H9 (cell line): Measurements from ENCODE around the gene FNIP1. TPM values are rescaled to one million over a fixed set of nuclear protein-coding genes. Genes with fewer than 3 reads are reported as not detected.

Experiments used
- DNase-seq: peaks from one replicate; pipeline ENCODE4 v3.0.0-alpha.2; 2017
- H2AFZ ChIP-seq: one replicate; pipeline ENCODE4 v1.6.1; 2013; ENCODE audit warnings: mild to moderate bottlenecking, low read length, control low read depth, moderate library complexity
- H2AK5ac ChIP-seq: 2 replicates; pipeline ENCODE4 v1.6.1; 2013; ENCODE audit warnings: low read length, control low read depth, mixed read lengths; ENCODE audit not compliant: insufficient read length
- H2BK120ac ChIP-seq: one replicate; pipeline ENCODE4 v1.6.1; 2013; ENCODE audit warnings: low read depth, mild to moderate bottlenecking, low read length, control low read depth, inconsistent platforms; ENCODE audit not compliant: poor library complexity, severe bottlenecking
- H2BK12ac ChIP-seq: 2 replicates; pipeline ENCODE4 v1.6.1; 2013; ENCODE audit warnings: low read length, control low read depth, mixed read lengths, low read depth; ENCODE audit not compliant: insufficient read length
- H2BK15ac ChIP-seq: 2 replicates; pipeline ENCODE4 v1.6.1; 2013; ENCODE audit warnings: low read depth, low read length, control low read depth
- H2BK20ac ChIP-seq: one replicate; pipeline ENCODE4 v1.6.1; 2013; ENCODE audit warnings: low read depth, mild to moderate bottlenecking, low read length, control low read depth, inconsistent platforms; ENCODE audit not compliant: poor library complexity, severe bottlenecking
- H2BK5ac ChIP-seq: 2 replicates; pipeline ENCODE4 v1.6.1; 2013; ENCODE audit warnings: low read length, control low read depth, mixed read lengths; ENCODE audit not compliant: insufficient read length
- H3K14ac ChIP-seq: 2 replicates; pipeline ENCODE4 v1.6.1; 2013; ENCODE audit warnings: low read length, control low read depth; ENCODE audit not compliant: insufficient read depth
- H3K18ac ChIP-seq: 2 replicates; pipeline ENCODE4 v1.6.1; 2013; ENCODE audit warnings: low read depth, mild to moderate bottlenecking, mixed read lengths, low read length, control low read depth; ENCODE audit not compliant: insufficient read length
- H3K23ac ChIP-seq: 2 replicates; pipeline ENCODE4 v1.6.1; 2013; ENCODE audit warnings: low read length, control low read depth, mixed read lengths, low read depth; ENCODE audit not compliant: insufficient read length
- H3K23me2 ChIP-seq: 2 replicates; pipeline ENCODE4 v1.6.1; 2013; ENCODE audit warnings: low read depth, mild to moderate bottlenecking, mixed read lengths, low read length, control low read depth; ENCODE audit not compliant: insufficient read length, poor library complexity, severe bottlenecking
- H3K27ac ChIP-seq: 2 replicates; pipeline ENCODE4 v1.5.1; 2013; ENCODE audit warnings: low read length, control low read depth, mixed read lengths, low read depth; ENCODE audit not compliant: insufficient read length
- H3K27me3 ChIP-seq: 2 replicates; pipeline ENCODE4 v1.6.1; 2013; ENCODE audit warnings: low read length, control low read depth, inconsistent platforms; ENCODE audit not compliant: insufficient read depth
- H3K4ac ChIP-seq: 2 replicates; pipeline ENCODE4 v1.6.1; 2013; ENCODE audit warnings: low read depth, mild to moderate bottlenecking, control low read depth, inconsistent platforms, low read length, moderate library complexity
- H3K4me1 ChIP-seq: 2 replicates; pipeline ENCODE4 v1.6.1; 2013; ENCODE audit warnings: low read length, control low read depth, inconsistent platforms; ENCODE audit not compliant: insufficient read depth
- H3K4me2 ChIP-seq: 2 replicates; pipeline ENCODE4 v1.6.1; 2013; ENCODE audit warnings: low read length, control low read depth, mixed read lengths; ENCODE audit not compliant: insufficient read length, insufficient read depth
- H3K56ac ChIP-seq: 2 replicates; pipeline ENCODE4 v1.6.1; 2013; ENCODE audit warnings: low read depth, mild to moderate bottlenecking, mixed read lengths, low read length, control low read depth; ENCODE audit not compliant: insufficient read length
- H3K79me1 ChIP-seq: 2 replicates; pipeline ENCODE4 v1.6.1; 2013; ENCODE audit warnings: low read depth, mild to moderate bottlenecking, moderate library complexity, low read length, control low read depth, inconsistent platforms; ENCODE audit not compliant: insufficient read depth, poor library complexity, severe bottlenecking
- H3K79me2 ChIP-seq: 2 replicates; pipeline ENCODE4 v1.6.1; 2013; ENCODE audit warnings: low read length, control low read depth, inconsistent platforms; ENCODE audit not compliant: insufficient read depth
- H3K9ac ChIP-seq: 2 replicates; pipeline ENCODE4 v1.6.1; 2013; ENCODE audit warnings: low read length, control low read depth, mixed read lengths; ENCODE audit not compliant: insufficient read length; ENCODE audit errors: extremely low read depth
- H3K9me3 ChIP-seq: one replicate; pipeline ENCODE4 v1.6.1; 2013; ENCODE audit warnings: low read depth, low read length, inconsistent platforms; ENCODE audit not compliant: control insufficient read depth
- H3T11ph ChIP-seq: one replicate; pipeline ENCODE4 v1.6.1; 2013; ENCODE audit warnings: mild to moderate bottlenecking, low read length, control low read depth, inconsistent platforms
- H4K20me1 ChIP-seq: one replicate; pipeline ENCODE4 v1.6.1; 2013; ENCODE audit not compliant: control insufficient read depth, insufficient read length, insufficient read depth
- H4K5ac ChIP-seq: 2 replicates; pipeline ENCODE4 v1.6.1; 2013; ENCODE audit warnings: low read depth, mild to moderate bottlenecking, mixed read lengths, low read length, control low read depth; ENCODE audit not compliant: insufficient read length
- H4K8ac ChIP-seq: replicated peaks from 2 replicates; pipeline ENCODE4 v1.6.1; 2013; ENCODE audit warnings: low read length, control low read depth, mixed read lengths, low read depth; ENCODE audit not compliant: insufficient read length
- H4K91ac ChIP-seq: 2 replicates; pipeline ENCODE4 v1.6.1; 2013; ENCODE audit warnings: low read depth, mild to moderate bottlenecking, moderate library complexity, mixed read lengths, low read length, control low read depth; ENCODE audit not compliant: insufficient read length
- H3K27ac Mint-ChIP-seq, 3 experiments: 2 replicates in 2 of 3; 3 replicates in 1 of 3; pipeline ENCODE4 v1.8.0; 2020 to 2021; ENCODE audit warnings: mixed read lengths in 3 of 3, mild to moderate bottlenecking in 1 of 3, moderate library complexity in 1 of 3
- H3K27me3 Mint-ChIP-seq: 2 replicates; pipeline ENCODE4 v1.8.0; 2021; ENCODE audit warnings: low read depth, mild to moderate bottlenecking, moderate library complexity, mixed read lengths
- H3K36me3 Mint-ChIP-seq, 3 experiments: 2 replicates in 2 of 3; 3 replicates in 1 of 3; pipeline ENCODE4 v1.8.0; 2020 to 2021; ENCODE audit warnings: low read depth in 3 of 3, mixed read lengths in 3 of 3; ENCODE audit not compliant: insufficient read depth in 1 of 3
- H3K4me1 Mint-ChIP-seq, 2 experiments: 2 replicates each; pipeline ENCODE4 v1.8.0; 2020; ENCODE audit warnings: mixed read lengths in 2 of 2
- H3K4me3 Mint-ChIP-seq, 2 experiments: 2 replicates in 1 of 2; 3 replicates in 1 of 2; pipeline ENCODE4 v1.8.0; 2020 to 2021; ENCODE audit warnings: mild to moderate bottlenecking in 2 of 2, mixed read lengths in 2 of 2, moderate library complexity in 1 of 2
- H3K9me3 Mint-ChIP-seq, 2 experiments: 2 replicates in 1 of 2; 3 replicates in 1 of 2; pipeline ENCODE4 v1.8.0; 2020; ENCODE audit warnings: mild to moderate bottlenecking in 2 of 2, mixed read lengths in 2 of 2, moderate library complexity in 1 of 2
- CTCF ChIP-seq: fragments of 200-600 bp; sonication (generic); conservative IDR thresholded peaks from 3 replicates; pipeline ENCODE4 v1.8.0; 2021; ENCODE audit warnings: antibody characterized with exemption, mild to moderate bottlenecking
- WGBS: extraction: QIAGEN DNeasy Blood & Tissue Kit; methylation state at CpG from one replicate; pipeline ENCODE4 v1.1.7; 2013; ENCODE audit warnings: missing lambda C conversion rate, low lambda C conversion rate, mixed read lengths; ENCODE audit not compliant: insufficient read length; ENCODE audit errors: extremely low coverage; 5-methylcytosine and 5-hydroxymethylcytosine counted together
- total RNA-seq: library from RNA; stranded (reverse); gene quantifications from 2 replicates; pipeline ENCODE4 v1.2.1, GENCODE V29; 2021

The FNIP1 gene
- total RNA-seq, 1 experiment from 2014 or later: 13.4 TPM

- Histone ChIP-seq H3K23ac (no peak overlapping the region), H2BK5ac (no peak overlapping the region), H3K27me3 (no peaks in the 10 kb centered on the region), H2BK15ac (no peak overlapping the region), H4K5ac (no peak overlapping the region), H3K27ac (no peak overlapping the region), H2BK20ac (no peak overlapping the region), H3K18ac (no peak overlapping the region), H3K56ac (no peak overlapping the region), H3K4me1 (no peaks in the 10 kb centered on the region), H4K8ac (no peak overlapping the region), H3K4ac (no peak overlapping the region), H2BK120ac (no peak overlapping the region), H3K9me3 (no peaks in the 10 kb centered on the region), H3K4me2 (no peak overlapping the region), H2BK12ac (no peak overlapping the region), H2AK5ac (no peak overlapping the region), H3K23me2 (no peaks in the 10 kb centered on the region), H2AFZ (no peak overlapping the region), H4K20me1 (no peaks in the 10 kb centered on the region), H3K79me2 (peaks cover 9% of the 10 kb centered on the region; the same call in 1 of the 2 replicates), H3T11ph (no peak overlapping the region), H4K91ac (no peak overlapping the region), H3K79me1 (peaks cover 8% of the 10 kb centered on the region), H3K9ac (no peak overlapping the region), H3K14ac (no peak overlapping the region)
- no CpG with 5 or more reads among the region's 1 CpG for WGBS
- no peak overlapping the region for H3K4me3 Mint-ChIP-seq
- H3K4me1 Mint-ChIP-seq: peaks cover 3 to 4% of the 10 kb centered on the region in 2 experiments; a peak in 2 of 4 replicates
- DNase-seq: no peak
- no peak overlapping the region for H3K27ac Mint-ChIP-seq
- TF ChIP-seq CTCF: no peak
- H3K27me3 Mint-ChIP-seq: no peaks in the 10 kb centered on the region
- H3K9me3 Mint-ChIP-seq: no peaks in the 10 kb centered on the region
- no peaks in the 10 kb centered on the region for H3K36me3 Mint-ChIP-seq
Observed at GRCh38 chr5:131756942-131757341, 39.9 kb downstream of the FNIP1 start.
